Ramos (cell line): ENCODE results near the gene NPHS1.
"Not testable (repeated sequence)": the region's sequence is repeated elsewhere in the genome, so short reads cannot be mapped to it uniquely, and the experiment has no call there.

Experiments
- in situ Hi-C: fragments of 300-500 bp; cut with MboI; formaldehyde crosslinking; loops from one replicate; pipeline ENCODE4 v1.14.3; 2022; ENCODE audit warnings: low sequenced_read_pairs; ENCODE audit not compliant: unreplicated experiment

The NPHS1 gene, protein sequence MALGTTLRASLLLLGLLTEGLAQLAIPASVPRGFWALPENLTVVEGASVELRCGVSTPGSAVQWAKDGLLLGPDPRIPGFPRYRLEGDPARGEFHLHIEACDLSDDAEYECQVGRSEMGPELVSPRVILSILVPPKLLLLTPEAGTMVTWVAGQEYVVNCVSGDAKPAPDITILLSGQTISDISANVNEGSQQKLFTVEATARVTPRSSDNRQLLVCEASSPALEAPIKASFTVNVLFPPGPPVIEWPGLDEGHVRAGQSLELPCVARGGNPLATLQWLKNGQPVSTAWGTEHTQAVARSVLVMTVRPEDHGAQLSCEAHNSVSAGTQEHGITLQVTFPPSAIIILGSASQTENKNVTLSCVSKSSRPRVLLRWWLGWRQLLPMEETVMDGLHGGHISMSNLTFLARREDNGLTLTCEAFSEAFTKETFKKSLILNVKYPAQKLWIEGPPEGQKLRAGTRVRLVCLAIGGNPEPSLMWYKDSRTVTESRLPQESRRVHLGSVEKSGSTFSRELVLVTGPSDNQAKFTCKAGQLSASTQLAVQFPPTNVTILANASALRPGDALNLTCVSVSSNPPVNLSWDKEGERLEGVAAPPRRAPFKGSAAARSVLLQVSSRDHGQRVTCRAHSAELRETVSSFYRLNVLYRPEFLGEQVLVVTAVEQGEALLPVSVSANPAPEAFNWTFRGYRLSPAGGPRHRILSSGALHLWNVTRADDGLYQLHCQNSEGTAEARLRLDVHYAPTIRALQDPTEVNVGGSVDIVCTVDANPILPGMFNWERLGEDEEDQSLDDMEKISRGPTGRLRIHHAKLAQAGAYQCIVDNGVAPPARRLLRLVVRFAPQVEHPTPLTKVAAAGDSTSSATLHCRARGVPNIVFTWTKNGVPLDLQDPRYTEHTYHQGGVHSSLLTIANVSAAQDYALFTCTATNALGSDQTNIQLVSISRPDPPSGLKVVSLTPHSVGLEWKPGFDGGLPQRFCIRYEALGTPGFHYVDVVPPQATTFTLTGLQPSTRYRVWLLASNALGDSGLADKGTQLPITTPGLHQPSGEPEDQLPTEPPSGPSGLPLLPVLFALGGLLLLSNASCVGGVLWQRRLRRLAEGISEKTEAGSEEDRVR (N-terminal part only)

DNA sequence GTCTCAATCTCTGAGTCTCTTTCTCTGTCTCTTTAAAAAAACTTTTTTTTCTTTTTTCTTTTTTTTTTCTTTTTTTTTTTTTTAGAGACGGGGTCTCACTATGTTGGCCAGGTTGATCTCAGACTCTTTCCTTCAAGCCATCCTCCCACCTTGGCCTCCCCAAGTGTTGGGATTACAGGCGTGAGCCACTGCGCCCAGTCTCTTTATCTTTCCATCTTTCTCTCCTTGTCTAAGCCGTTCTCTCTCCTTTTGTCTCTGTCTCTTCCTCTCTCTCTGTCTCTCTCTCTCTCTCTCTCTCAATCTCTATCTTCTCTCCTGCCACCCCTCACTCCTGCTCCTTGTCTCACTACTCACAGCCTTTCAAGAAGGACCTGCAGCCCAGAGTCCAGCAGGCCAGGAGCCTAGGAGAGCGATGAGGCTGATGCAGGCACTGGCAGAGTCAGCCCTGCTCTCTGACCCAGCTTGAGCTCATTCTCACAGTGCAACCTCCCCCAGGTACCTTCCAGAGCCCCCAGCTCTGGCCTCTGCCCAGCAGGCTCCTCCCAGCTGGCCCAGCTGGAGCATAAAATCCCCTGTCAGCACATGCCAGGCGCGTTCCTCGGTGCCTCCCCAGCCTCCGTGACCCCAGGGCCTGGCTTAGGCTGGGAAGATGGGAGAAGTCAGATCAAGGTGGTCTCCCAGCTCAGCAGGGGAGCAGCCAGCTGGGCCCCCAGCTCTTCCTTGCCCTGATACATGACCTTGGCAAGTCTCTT, at the start of gene NPHS1:
Gene NPHS1, minus strand, starts transcription at position 476 of the 752 bp plus-strand sequence. CDS start 667 bp downstream, outside the sequence.
- in situ Hi-C loops = no loop called here

DNA sequence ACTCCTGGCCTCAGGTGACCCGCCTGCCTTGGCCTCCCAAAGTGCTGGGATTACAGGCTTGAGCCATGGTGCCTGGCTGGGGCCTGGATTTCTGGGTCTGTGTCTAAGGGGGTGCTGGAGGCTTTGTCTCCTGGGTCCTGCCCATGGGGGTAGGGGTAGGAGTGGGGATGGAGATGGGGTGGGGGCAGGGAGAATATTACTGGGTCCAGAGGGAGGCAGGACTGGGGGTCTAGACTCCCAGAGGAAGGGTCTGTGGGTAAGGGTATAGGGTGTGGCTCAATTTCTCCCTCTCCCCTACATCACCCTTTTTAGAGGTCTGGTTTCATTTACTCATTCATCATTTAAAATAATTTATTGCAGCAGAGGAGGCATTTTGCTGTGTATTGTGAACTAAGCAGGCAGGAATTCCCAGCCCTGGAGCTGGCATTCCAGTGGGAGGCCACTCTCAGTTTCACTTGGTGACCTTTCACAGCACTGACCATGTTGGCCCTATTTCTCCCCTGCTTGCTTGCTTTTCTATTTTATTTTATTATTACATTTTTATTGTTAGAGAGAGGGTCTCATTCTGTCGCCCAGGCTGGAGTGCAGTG, 48.8 kb upstream of the NPHS1 start:
- in situ Hi-C loops = no loop called here

DNA sequence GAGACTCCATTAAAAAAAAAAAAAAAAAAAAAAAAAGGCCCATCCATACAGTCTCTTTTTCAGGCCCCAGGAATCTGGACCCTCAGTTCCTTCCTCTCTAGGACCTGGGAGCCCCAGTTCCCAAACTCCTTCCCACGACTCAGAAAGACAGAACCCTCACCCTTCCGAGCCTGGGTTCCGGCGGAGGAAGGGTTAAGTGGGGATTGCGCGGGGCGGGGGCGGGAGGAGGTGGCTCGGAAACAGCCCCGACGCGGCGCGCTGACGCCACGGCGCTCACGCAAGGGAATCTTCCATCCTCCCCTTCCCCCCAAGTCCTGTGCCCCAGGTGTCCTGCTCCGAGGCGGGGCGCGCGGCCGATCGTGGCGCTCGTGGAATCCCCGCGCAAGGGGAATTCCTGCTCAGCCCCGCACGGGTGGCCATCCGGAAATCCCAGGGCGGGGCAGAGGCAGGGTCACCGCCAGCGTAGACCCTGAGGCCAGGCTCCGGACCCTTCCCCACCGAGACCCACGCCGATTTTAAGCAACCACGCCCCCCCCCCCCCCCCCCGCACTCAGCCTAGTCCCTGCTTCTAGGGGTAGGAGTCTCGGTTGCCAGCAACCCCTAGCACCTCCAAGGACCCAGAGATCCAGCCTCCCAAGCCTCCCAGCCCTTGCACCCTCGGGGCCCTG, 47.4 kb upstream of the NPHS1 start:
- in situ Hi-C loops = no loop called here

DNA sequence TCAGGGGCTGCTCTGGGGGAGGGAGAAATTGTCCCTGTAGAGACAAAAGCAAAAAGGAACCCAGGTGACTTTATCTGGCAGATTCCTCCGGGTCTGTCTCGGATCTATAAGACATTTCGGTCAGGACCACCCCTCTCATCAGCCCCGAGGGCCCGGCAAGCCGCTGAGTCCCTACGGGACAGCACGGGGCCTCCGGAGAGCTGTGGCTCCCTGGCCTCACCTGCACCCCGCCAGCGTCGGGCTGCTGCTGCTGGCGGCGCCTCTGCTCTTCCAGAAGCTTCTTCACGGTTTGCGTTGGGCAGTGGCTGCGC, 46.1 kb upstream of the NPHS1 start:
- in situ Hi-C loops = no loop called here

DNA sequence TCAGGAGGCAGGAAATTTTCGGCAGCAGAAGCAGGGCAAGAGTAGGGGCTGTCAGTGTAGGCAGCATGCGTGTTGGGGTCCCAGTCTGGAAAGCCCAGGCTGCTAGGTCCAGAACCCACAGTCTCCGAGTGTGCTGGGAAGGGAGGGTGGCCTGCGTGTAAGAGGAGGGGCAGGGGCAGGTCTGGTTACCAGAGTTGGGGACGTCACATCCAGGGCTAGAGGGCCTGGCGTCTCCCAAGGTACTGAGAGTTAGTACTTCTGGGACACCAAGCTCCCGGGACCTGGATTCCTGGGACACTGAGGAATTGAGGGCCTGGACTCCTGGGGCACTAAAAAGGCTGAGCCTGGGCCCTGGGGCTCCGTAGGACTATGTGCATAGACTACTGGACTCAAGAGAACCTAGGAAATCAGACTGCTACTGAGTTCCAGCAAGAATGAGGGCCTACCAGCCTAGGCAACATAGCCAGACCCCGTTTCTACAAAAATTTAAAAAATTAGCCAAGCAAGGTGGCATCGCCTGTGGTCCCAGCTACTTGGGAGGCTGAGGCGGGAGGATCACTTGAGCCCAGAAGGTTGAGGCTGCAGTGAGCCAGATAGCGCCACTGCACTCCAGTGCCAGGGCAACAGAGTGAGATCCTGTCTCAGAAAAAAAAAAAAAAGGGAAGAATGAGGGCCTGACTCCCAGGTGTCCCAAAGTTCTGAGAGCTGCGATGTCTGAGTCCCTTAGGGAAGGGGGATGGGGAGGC, 45.6 kb upstream of the NPHS1 start:
- in situ Hi-C loops = no loop called here

DNA sequence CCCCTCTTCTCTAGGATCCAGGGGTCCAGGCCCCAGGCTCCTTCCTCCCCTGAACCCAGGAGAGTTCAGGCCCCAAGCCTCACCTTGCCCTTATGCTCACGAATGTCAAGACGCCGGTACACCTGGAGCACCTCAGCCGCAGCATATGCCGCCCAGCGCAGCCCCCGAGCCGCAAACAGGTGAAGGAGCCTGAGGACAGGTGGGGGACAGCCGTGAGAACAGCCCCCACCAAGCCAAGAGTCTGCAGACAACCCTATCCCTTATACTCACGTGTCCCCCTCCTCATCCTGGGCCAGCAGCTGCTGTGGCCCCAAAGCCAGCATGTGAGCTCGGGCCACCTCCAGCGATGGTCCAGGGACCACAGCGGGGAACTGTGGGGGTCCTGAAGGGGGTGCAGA, 44.3 kb upstream of the NPHS1 start:
- in situ Hi-C loops = no loop called here

DNA sequence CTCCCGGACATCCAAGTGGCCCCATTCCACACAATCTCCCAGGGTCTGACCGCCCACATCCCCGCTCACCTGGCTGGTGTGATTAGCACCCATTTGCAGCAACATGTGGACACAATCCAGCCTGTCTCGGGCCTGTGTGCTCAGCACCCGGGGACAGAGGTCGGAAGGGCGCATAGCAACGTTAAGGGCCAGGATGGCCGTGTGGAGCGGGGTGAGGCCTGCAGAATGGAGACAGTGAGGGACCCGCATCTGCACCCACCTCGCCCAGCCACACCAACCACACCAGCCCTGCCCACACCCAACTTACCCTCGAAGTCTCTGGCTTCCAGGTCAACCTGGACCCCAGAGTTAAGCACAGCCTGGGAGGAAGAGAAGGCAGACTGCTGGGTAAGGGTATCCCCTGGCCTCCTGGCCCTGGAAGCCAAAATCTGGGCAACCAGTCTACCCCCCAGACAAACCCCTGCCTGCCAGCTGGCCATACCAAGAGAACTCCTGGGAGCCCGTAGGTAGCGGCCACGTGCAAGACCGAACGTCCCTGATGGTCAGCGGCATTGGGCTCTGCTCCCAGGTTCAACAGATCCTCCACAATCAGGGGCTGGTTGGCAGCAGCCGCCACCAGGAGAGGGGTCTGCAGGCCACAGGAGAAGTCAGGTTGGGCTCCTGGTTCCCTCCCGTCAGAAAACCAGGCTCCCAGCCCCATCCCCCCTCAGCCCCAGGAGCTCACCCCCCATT, 43.8 kb upstream of the NPHS1 start:
- in situ Hi-C loops = no loop called here

DNA sequence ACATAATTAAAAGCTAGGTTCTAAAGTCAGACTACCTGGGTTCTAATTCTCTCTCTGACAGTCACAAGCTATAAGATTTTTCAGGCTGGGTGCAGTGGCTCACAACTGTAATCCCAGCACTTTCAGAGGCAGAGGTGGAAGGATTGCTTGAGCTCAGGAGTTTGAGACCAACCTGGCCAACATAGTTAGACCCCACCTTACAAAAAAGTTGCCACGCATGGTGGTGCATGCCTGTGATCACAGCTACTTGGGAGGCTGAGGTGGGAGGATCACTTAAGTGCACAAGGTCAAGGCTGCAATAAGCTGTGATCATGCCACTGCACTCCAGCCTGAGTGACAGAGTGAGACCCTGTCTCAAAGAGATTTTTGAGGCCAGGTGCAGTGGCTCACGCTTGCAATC, 42.0 kb upstream of the NPHS1 start:
- in situ Hi-C loops = no loop called here

DNA sequence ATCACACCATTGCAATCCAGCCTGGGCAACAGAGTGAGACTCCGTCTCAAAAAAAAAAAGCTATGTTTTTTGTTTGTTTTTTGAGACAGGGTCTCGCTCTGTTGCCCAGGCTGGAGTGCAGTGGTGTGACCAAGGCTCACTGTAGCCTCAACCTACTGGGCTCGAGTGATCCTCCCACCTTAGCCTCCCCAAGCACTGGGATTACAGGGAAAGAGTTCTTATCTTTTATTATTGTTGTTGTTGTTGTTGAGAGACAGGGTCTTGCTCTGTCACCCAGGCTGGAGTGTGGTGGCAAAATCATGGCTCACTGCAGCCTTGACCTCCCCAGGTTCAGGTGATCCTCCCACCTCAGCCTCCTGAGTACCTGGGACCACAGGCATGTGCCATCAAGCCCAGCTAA, 39.5 kb upstream of the NPHS1 start:
- in situ Hi-C loops = not testable (repeated sequence)

DNA sequence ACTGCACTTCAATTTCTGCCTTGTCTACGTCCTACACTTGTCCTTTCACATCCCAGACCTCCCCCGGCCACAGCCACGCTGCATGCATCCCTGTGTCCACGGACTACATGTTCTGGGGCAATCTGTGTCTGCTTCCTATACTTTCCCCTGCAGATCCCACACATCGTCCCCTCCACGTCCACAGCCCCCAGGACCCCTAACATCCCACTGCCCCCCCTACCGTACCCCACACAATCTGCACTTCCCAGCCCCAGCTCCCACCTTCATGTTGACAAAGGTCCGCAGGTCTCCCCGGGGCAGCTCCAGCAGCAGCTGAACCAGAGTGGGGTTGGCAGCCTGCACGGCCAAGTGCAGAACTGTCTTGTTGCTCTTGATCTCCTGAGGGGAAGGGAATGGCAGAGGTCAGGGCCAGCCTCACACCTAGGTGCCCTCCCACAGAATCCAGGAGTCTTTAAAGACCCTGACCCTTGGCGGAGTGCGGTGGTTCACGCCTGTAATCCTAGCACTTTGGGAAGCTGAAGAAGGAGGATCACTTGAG, 37.9 kb upstream of the NPHS1 start:
- in situ Hi-C loops = no loop called here

DNA sequence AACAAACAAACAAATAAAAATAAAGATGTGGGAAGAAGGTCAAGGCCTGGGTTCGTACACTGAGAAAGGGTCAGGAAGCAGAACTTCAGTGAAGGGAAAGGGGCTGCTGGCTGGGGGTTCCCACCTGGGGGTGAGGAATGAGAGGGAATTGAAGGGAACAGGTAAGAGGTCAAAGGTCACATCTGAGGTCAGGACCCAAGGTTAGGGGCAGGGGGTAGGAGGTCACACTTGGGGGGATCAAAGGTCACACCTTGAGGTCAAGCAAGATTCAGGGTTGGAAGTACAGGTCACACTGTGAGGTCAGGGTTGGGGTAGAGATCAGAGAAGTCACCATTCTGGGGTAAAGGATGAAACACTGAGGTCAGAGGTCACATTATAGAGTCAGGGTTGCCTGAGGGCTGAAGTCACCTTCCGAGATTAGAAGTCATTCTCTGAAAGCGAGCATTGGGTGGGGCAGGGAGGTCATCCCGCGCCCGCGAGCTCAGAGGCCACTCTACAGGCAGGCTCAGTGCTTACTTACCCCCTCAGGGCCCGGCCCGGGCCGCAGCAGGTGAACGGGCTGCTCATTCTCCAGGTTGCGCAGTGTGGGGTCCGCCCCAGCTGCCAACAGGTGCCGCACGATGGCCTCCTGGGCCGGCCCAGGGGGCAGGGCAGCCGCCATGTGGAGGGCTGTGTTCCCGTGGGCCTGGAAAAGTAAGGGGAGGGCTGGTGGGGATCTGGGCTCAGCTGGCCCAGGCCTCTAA, 37.2 kb upstream of the NPHS1 start:
- in situ Hi-C loops = loop anchor here (5.0 kb wide), 1 partner anchor 43 kb away; no protein-coding TSS in a partner anchor

DNA sequence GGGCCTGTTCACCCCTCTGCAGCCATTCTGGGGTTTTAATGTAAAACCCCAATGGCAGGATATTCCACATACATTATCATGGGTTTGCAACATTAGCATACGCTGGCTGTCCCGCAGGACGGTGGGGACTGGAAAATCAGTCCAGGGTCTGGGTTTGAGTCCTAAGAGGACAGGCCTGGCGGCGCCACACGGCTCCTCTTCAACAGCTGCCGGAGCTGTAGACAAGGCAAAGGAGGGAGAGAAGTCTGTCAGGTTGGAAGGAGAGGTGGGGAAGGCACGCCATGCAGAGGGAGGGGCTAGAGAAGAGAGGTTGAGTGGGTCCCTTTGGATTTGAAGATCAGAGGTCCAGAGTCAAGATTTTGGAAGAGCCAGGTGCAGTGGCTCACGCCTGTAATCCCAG, 36.1 kb upstream of the NPHS1 start:
- in situ Hi-C loops = loop anchor here (5.0 kb wide), 1 partner anchor 44 kb away; no protein-coding TSS in a partner anchor

DNA sequence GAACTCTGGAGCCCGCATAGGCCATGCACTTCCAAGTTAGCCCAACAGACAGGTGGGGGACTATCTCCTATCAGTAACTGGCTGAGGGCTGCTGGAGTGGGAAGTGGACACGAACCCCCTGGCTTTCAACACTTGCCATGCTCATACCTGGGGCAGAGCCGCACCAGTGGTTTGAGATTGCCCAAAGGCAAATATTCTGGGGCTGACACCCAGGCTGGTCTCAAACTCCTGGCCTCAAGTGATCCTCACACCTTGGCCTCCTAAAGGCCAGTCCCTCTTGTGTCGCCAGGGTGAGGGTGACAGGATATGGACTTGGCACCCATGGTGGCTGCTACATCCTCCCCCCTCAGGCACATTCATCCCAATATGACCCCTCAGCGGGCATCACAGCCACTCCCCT, 34.9 kb upstream of the NPHS1 start:
- in situ Hi-C loops = loop anchor here (5.0 kb wide), 1 partner anchor 45 kb away; no protein-coding TSS in a partner anchor

DNA sequence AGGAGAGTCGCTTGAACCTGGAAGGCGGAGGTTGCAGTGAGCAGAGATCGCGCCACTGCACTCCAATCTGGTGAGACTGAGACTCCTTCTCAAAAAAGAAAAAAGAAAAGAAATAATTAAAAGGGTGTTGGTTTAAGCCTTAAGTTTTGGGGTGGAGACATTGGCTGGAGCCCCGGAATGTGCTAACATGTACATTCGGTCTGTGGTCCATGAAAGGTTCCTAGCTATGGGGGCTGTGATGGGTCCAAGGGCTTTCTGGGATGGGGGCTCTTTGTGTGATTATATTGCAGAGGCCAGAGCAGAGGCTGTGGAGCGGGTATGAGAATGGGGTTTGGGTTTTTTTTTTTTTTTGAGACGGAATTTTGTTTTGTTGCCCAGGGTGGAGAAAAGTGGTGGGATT, 33.6 kb upstream of the NPHS1 start:
- in situ Hi-C loops = loop anchor here (5.0 kb wide), 1 partner anchor 46 kb away; no protein-coding TSS in a partner anchor

DNA sequence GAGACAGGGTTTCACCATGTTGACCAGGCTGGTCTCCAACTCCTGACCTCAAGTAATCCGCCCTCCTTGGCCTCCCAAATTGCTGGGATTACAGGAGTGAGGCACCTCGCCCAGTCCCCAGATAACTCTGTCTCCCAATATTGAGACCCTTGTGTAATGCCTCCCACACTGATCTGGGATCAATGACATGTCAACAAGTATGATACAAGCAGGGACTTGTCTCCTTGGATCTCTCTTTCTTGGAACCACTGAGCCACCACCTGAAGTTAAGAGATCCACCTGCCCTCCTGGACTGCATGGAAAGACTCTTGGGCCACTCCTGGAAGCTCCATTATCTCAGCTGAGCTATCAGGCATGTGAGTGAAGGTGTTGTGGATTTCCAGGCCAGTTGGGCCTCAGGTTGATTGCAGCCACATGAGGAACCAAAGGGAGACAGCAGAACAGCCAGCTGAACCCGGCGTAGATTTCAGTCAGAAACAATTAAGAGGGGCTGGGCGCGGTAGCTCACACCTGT, 33.0 kb upstream of the NPHS1 start:
- in situ Hi-C loops = loop anchor here (5.0 kb wide), 1 partner anchor 47 kb away; no protein-coding TSS in a partner anchor

DNA sequence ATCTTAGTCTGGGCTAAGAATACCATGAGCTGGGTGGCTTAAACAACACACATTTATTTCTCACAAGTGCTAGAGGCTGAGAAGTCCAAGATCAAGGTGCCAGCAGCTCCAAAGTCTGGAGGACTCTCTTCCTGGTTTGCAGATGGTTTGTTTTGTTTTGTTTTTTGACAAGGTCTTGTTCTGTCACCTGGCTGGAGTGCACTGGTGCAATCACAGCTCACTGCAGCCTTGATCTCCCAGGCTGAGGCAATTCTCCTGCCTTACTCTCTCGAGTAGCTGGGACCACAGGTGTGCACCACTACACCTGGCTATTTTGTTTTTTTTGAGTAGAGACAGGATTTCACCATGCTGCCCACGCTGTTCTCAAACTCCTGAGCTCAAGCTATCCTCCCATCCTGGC, 31.6 kb upstream of the NPHS1 start:
- in situ Hi-C loops = no loop called here
